AG09309 (cell line): ENCODE data around the gene HPSE2.
"Not testable (repeated sequence)": the region's sequence is repeated elsewhere in the genome, so short reads cannot be mapped to it uniquely, and the experiment has no call there.

Experiments used
- DNase-seq: peaks from one replicate; pipeline ENCODE4 v3.0.0-alpha.2; 2010; ENCODE audit warnings: low read depth
- H3K4me3 ChIP-seq: 2 replicates; pipeline ENCODE4 v1.5.1; 2011; ENCODE audit warnings: mild to moderate bottlenecking, low read depth, low read length, moderate library complexity; ENCODE audit not compliant: control insufficient read depth
- CTCF ChIP-seq: IDR thresholded peaks from 2 replicates; pipeline ENCODE4 v1.5.1; 2011; ENCODE audit warnings: mild to moderate bottlenecking, low read depth, low read length, inconsistent platforms; ENCODE audit not compliant: insufficient read depth, control insufficient read depth; ENCODE audit errors: missing control alignments

HPSE2 gene

GRCh38 chr10:99143651-99144050 is 92.0 kb downstream of the HPSE2 start:
- no peak overlapping the region for H3K4me3 ChIP-seq
- DNase-seq, result no peak
- no peak for TF ChIP-seq CTCF

- no peak for TF ChIP-seq CTCF
- DNase-seq, result no peak
- no peak overlapping the region for H3K4me3 ChIP-seq
Observed at GRCh38 chr10:99143011-99143410, 92.6 kb downstream of the HPSE2 start.

- DNase-seq, H3K4me3 ChIP-seq: not testable (repeated sequence)
Observed at GRCh38 chr10:99132897-99133296, 102.8 kb downstream of the HPSE2 start.

GRCh38 chr10:99125879-99126278 is 109.8 kb downstream of the HPSE2 start:
- H3K4me3 ChIP-seq, result no peak overlapping the region
- DNase-seq, result no peak
- no peak for TF ChIP-seq CTCF

- DNase-seq, result no peak
- no peak overlapping the region for H3K4me3 ChIP-seq
Observed at GRCh38 chr10:99124376-99124775, 111.3 kb downstream of the HPSE2 start.

GRCh38 chr10:99123851-99124250 is 111.8 kb downstream of the HPSE2 start:
- TF ChIP-seq CTCF, result no peak
- H3K4me3 ChIP-seq, result no peak overlapping the region
- no peak for DNase-seq

More at GRCh38 chr10:99124376-99124775, 111.3 kb downstream of the HPSE2 start:
- TF ChIP-seq CTCF, result no peak

- TF ChIP-seq CTCF, result no peak
- no peak overlapping the region for H3K4me3 ChIP-seq
- DNase-seq, result no peak
Observed at GRCh38 chr10:99123336-99123735, 112.3 kb downstream of the HPSE2 start.
